Measurements from ENCODE around the gene CLNK.

Gene CLNK

DNA sequence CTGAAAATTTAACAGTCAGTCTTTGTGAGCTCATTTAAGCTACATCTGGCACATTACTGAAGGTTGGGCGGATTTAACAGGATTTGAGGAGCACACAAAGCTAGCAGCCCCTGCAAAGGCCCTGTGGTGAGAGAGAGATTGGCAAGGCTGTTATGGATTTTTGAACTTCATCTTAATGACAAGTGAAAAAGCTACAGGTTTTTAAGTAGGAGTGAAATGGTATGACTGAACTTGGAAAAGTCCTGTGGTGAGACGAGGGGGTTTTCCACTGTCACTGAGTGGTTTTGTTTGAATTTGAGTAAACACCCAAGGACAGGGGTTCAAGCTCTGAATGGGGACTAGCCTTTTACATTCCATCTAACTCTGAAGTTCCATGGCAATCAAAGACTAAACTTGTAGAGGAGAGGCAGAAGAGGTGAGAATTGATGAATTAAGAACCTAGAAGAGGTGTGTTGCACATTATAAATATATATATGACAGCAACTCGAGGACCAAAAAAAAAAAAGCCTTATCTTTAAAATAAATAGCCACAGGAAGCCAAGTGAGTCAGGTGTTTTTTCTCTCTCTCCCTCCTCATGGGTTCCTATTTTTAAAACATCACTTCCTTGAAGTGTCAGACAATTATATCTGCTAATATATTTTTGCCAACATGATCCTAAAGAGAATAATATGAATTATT lies 47.8 kb upstream of the CLNK start:
- Histone ChIP-seq H3K4me2 (ENCODE audit: low read length) (peak overlapping the region; percentile 41), H3K36me3 (ENCODE audit: control insufficient read depth, low read length) (no peaks in the 10 kb centered on the region), H3K4me1 (ENCODE audit: control insufficient read depth, low read length) (peaks cover 19% of the 10 kb centered on the region), H3K27ac (ENCODE audit: low read depth, low read length) (no peak overlapping the region), H3K4me3 (ENCODE audit: low read length) (no peak overlapping the region), H3K9me2 (replicated peaks; ENCODE audit: control insufficient read depth, low read length) (no peaks in the 10 kb centered on the region), H3K27me3 (ENCODE audit: control insufficient read depth, low read length) (no peaks in the 10 kb centered on the region), H4K20me1 (ENCODE audit: control insufficient read depth, insufficient read depth, low read depth, low read length) (no peaks in the 10 kb centered on the region), H3K9me3 (ENCODE audit: control insufficient read depth, insufficient read depth, low read length) (no peaks in the 10 kb centered on the region), H3F3A (ENCODE audit: control insufficient read depth, insufficient read depth) (no peaks in the 10 kb centered on the region), H3K79me2 (ENCODE audit: control insufficient read depth, low read length) (no peaks in the 10 kb centered on the region)
- TF ChIP-seq EZH2phosphoT487 (IDR thresholded peaks at IDR 0.05; ENCODE audit: borderline replicate concordance, low read length) (no peak), CTCF (IDR thresholded peaks at IDR 0.05; ENCODE audit: low read depth, low read length, poor library complexity, severe bottlenecking) (no peak)

DNA sequence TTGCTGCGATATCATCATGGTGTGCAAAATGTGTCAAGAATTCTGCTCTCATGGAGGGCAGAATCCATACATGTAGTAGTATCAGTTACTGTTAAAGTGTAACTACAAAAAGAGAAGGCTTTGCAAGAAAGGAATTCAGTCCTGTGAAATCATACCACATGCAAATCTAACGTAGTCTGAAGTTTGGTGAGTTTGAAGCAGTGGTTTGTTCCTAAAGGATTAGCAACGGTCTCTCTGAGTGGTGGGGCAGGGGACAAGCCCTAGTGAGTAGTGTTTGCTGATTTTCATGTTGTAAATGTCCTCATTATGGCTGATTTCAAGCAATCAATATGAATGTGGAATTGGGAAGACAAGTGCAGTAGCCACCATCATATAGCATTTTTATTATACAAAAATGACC lies 47.1 kb upstream of the CLNK start:
- H3K4me3 ChIP-seq (ENCODE audit: low read length): no peak overlapping the region
- no peaks in the 10 kb centered on the region for H3K36me3 ChIP-seq (ENCODE audit: control insufficient read depth, low read length)
- H4K20me1 ChIP-seq (ENCODE audit: control insufficient read depth, insufficient read depth, low read depth, low read length): no peaks in the 10 kb centered on the region
- no peaks in the 10 kb centered on the region for H3F3A ChIP-seq (ENCODE audit: control insufficient read depth, insufficient read depth)
- H3K9me2 ChIP-seq (replicated peaks; ENCODE audit: control insufficient read depth, low read length): no peaks in the 10 kb centered on the region
- no peak overlapping the region for H3K4me2 ChIP-seq (ENCODE audit: low read length)
- no peaks in the 10 kb centered on the region for H3K9me3 ChIP-seq (ENCODE audit: control insufficient read depth, insufficient read depth, low read length)
- no peak overlapping the region for H3K27ac ChIP-seq (ENCODE audit: low read depth, low read length)
- no peak for TF ChIP-seq CTCF (IDR thresholded peaks at IDR 0.05; ENCODE audit: low read depth, low read length, poor library complexity, severe bottlenecking)
- TF ChIP-seq EZH2phosphoT487 (IDR thresholded peaks at IDR 0.05; ENCODE audit: borderline replicate concordance, low read length): no peak
- peaks cover 19% of the 10 kb centered on the region for H3K4me1 ChIP-seq (ENCODE audit: control insufficient read depth, low read length)
- H3K79me2 ChIP-seq (ENCODE audit: control insufficient read depth, low read length): no peaks in the 10 kb centered on the region
- H3K27me3 ChIP-seq (ENCODE audit: control insufficient read depth, low read length): no peaks in the 10 kb centered on the region

DNA sequence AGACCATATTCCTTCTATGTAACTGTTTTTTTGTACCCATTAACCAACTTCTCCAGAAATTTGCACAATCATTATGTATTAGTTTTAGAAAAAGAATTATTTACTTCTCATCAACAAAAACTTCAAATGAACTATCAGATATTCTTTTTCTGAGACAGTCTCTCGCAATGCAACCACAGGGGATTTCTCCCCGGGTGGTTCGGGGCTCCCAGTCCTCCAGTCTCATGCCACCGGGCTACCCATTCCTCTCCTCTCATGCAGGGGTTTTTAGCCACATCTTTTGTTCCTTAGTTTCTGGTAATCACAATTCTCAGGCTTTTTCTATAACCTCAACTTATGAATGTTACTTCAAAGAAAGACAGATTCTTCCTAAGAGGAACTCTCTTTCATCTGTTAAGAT lies 46.6 kb upstream of the CLNK start:
- no peak overlapping the region for H3K4me2 ChIP-seq (ENCODE audit: low read length)
- H3K79me2 ChIP-seq (ENCODE audit: control insufficient read depth, low read length): no peaks in the 10 kb centered on the region
- H3K36me3 ChIP-seq (ENCODE audit: control insufficient read depth, low read length): no peaks in the 10 kb centered on the region
- no peaks in the 10 kb centered on the region for H4K20me1 ChIP-seq (ENCODE audit: control insufficient read depth, insufficient read depth, low read depth, low read length)
- no peak overlapping the region for H3K4me3 ChIP-seq (ENCODE audit: low read length)
- H3F3A ChIP-seq (ENCODE audit: control insufficient read depth, insufficient read depth): no peaks in the 10 kb centered on the region
- TF ChIP-seq EZH2phosphoT487 (IDR thresholded peaks at IDR 0.05; ENCODE audit: borderline replicate concordance, low read length) (no peak), CTCF (IDR thresholded peaks at IDR 0.05; ENCODE audit: low read depth, low read length, poor library complexity, severe bottlenecking) (no peak)
- no peaks in the 10 kb centered on the region for H3K9me3 ChIP-seq (ENCODE audit: control insufficient read depth, insufficient read depth, low read length)
- no peak overlapping the region for H3K27ac ChIP-seq (ENCODE audit: low read depth, low read length)
- no peaks in the 10 kb centered on the region for H3K9me2 ChIP-seq (replicated peaks; ENCODE audit: control insufficient read depth, low read length)
- no peaks in the 10 kb centered on the region for H3K27me3 ChIP-seq (ENCODE audit: control insufficient read depth, low read length)
- peaks cover 19% of the 10 kb centered on the region for H3K4me1 ChIP-seq (ENCODE audit: control insufficient read depth, low read length)

Measured in DOHH2 (cell line).